ENCODE results near the gene CRYGN.

DNA sequence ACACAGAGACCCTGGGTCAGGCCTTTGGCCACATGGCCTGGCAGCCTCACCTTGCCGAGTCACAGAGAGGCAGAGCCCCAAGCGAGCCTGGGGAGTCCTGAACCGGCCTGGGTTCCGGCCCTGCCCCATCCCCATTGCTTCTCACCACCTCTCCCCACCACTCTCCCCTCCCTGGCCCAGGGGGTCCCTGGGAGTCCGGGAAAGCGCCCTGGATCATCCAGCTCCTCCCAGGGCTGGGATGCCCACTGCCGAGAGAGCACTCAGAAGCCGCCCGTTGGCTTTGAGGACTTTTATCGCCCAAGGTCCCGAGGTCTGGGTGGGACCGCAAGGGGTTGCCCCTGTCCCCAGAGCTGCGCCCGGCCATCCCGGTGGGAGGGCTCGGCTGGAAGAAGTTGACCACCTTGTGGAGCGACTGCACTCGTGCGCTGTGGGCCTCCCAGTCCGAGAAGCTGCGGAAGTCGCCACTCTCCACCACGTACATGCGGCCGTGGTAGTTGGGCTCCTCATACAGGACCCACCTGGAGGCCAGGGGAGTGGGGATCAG lies 8.1 kb downstream of the CRYGN start:
- no peak for TF ChIP-seq POLR2AphosphoS5 (IDR thresholded peaks at IDR 0.05; ENCODE audit: low read depth, low read length)
- TF ChIP-seq TAF1 (IDR thresholded peaks at IDR 0.05; ENCODE audit: borderline replicate concordance, insufficient read depth, low read length) = no peak
- TF ChIP-seq, protein P1, sequence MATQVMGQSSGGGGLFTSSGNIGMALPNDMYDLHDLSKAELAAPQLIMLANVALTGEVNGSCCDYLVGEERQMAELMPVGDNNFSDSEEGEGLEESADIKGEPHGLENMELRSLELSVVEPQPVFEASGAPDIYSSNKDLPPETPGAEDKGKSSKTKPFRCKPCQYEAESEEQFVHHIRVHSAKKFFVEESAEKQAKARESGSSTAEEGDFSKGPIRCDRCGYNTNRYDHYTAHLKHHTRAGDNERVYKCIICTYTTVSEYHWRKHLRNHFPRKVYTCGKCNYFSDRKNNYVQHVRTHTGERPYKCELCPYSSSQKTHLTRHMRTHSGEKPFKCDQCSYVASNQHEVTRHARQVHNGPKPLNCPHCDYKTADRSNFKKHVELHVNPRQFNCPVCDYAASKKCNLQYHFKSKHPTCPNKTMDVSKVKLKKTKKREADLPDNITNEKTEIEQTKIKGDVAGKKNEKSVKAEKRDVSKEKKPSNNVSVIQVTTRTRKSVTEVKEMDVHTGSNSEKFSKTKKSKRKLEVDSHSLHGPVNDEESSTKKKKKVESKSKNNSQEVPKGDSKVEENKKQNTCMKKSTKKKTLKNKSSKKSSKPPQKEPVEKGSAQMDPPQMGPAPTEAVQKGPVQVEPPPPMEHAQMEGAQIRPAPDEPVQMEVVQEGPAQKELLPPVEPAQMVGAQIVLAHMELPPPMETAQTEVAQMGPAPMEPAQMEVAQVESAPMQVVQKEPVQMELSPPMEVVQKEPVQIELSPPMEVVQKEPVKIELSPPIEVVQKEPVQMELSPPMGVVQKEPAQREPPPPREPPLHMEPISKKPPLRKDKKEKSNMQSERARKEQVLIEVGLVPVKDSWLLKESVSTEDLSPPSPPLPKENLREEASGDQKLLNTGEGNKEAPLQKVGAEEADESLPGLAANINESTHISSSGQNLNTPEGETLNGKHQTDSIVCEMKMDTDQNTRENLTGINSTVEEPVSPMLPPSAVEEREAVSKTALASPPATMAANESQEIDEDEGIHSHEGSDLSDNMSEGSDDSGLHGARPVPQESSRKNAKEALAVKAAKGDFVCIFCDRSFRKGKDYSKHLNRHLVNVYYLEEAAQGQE (IDR thresholded peaks at IDR 0.05; ENCODE audit: insufficient read depth in 1 of 2, low read depth in 2 of 2, low read length in 2 of 2) = no peak
